Esophagus muscularis mucosa (tissue), 4 donors: Measurements from ENCODE around the gene ADD2. TPM values are rescaled to one million over a fixed set of nuclear protein-coding genes. Genes with fewer than 3 reads are reported as not detected.

Experiments
- DNase-seq: peaks from one replicate; pipeline ENCODE4 v3.0.0-alpha.2; 2017; ENCODE audit errors: extremely low spot score
- H3K27ac ChIP-seq, 4 donors: fragments of 200-600 bp; sonication (generic); replicated peaks in 1 of 4; 1 replicate in 3 of 4; 2 replicates in 1 of 4; pipeline ENCODE4 v1.5.1; 2016 to 2019; ENCODE audit warnings: mild to moderate bottlenecking in 1 of 4
- H3K27me3 ChIP-seq, 4 donors: fragments of 200-600 bp; sonication (generic); one replicate each; pipeline versions ENCODE4 v1.5.1 to v1.6.0; 2016 to 2019
- H3K36me3 ChIP-seq, 4 donors: fragments of 200-600 bp; sonication (generic); one replicate each; pipeline ENCODE4 v1.5.1; 2016 to 2019
- H3K4me1 ChIP-seq, 4 donors: fragments of 200-600 bp; sonication (generic); one replicate each; pipeline ENCODE4 v1.5.1; 2016 to 2019
- H3K4me3 ChIP-seq, 4 donors: fragments of 200-600 bp; sonication (generic); 1 replicate in 2 of 4; 2 replicates in 2 of 4; pipeline ENCODE4 v1.5.1; 2016 to 2019; ENCODE audit warnings: mild to moderate bottlenecking in 4 of 4, moderate library complexity in 1 of 4
- H3K9me3 ChIP-seq, 4 donors: fragments of 200-600 bp; sonication (generic); 1 replicate in 3 of 4; 2 replicates in 1 of 4; pipeline ENCODE4 v1.5.1; 2016 to 2019
- EP300 ChIP-seq: sonication (generic); formaldehyde crosslinking; IDR thresholded peaks from one replicate; pipeline ENCODE4 v1.6.1; 2017; ENCODE audit warnings: antibody characterized with exemption
- POLR2A ChIP-seq: fragments of 450-650 bp; IDR thresholded peaks from one replicate; pipeline ENCODE4 v1.6.1; 2017; ENCODE audit warnings: antibody characterized with exemption, moderate library complexity, mild to moderate bottlenecking, low read depth
- POLR2AphosphoS5 ChIP-seq, 2 donors: sonication (generic); formaldehyde crosslinking; IDR thresholded peaks; one replicate each; pipeline ENCODE4 v1.6.1; 2017; ENCODE audit warnings: antibody characterized with exemption in 2 of 2
- WGBS: methylation state at CpG from one replicate; pipeline ENCODE4 v1.1.5; 2018; 5-methylcytosine and 5-hydroxymethylcytosine counted together
- intact Hi-C: fragments of 100-400 bp; cut with DNase I; formaldehyde crosslinking; loops from one replicate; pipeline ENCODE4 v1.15.1; 2023
- total RNA-seq, 4 donors: library from RNA; depleted of rRNA; stranded (reverse); fragments of >200 nt; gene quantifications; one replicate each; pipeline versions ENCODE4 v1.1.0 to v1.2.1, GENCODE V29; 2016
- TF ChIP-seq, protein P1 (sequence below), 3 experiments: fragments of 200-600 bp in 2 of 3; fragments of 450-650 bp in 1 of 3; sonication (generic) in 2 of 3; IDR thresholded peaks; one replicate each; pipeline ENCODE4 v1.5.1; 2017 to 2019; ENCODE audit warnings: antibody characterized with exemption in 3 of 3, mild to moderate bottlenecking in 2 of 3, moderate library complexity in 1 of 3

ADD2 gene
- total RNA-seq, 4 donors from 2014 or later: 2.5 to 8.6 (median 5.0) TPM

DNA sequence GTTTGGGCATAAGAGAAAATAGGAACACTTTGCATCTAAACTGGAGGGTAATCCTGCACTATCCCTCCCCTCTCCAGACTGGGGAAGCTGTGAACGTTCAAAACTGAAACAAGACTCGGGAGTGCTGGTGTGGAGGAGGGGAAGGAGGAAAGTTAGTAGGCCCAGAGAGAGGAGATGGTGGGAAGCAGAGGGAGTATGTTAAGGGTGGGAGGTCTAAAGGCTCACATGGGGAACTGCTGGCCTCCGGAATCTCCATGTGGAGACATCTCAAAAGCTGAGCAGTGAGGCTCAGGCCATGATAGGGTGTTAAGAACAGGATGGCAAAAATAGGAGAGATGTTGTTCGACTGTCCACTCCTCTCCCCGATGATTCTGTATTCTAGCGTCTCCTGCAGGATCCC, 47.9 kb downstream of the ADD2 start:
- H3K27me3 ChIP-seq: no peaks in the 10 kb centered on the region
- H3K27ac ChIP-seq: no peak overlapping the region
- peaks cover 0 to 9% (median 0%) of the 10 kb centered on the region in 4 donors for H3K4me1 ChIP-seq
- no peak overlapping the region for H3K4me3 ChIP-seq
- 76% methylated on average over 6 of the region's 6 CpGs for WGBS
- peak; percentile 68 for DNase-seq
- intact Hi-C loops: no loop called here
- no peaks in the 10 kb centered on the region for H3K36me3 ChIP-seq
- TF ChIP-seq, protein P1, sequence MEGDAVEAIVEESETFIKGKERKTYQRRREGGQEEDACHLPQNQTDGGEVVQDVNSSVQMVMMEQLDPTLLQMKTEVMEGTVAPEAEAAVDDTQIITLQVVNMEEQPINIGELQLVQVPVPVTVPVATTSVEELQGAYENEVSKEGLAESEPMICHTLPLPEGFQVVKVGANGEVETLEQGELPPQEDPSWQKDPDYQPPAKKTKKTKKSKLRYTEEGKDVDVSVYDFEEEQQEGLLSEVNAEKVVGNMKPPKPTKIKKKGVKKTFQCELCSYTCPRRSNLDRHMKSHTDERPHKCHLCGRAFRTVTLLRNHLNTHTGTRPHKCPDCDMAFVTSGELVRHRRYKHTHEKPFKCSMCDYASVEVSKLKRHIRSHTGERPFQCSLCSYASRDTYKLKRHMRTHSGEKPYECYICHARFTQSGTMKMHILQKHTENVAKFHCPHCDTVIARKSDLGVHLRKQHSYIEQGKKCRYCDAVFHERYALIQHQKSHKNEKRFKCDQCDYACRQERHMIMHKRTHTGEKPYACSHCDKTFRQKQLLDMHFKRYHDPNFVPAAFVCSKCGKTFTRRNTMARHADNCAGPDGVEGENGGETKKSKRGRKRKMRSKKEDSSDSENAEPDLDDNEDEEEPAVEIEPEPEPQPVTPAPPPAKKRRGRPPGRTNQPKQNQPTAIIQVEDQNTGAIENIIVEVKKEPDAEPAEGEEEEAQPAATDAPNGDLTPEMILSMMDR (IDR thresholded peaks at IDR 0.05): no peak
- TF ChIP-seq POLR2AphosphoS5 (IDR thresholded peaks at IDR 0.05) (no peak), EP300 (no peak), POLR2A (no peak)
- no peaks in the 10 kb centered on the region for H3K9me3 ChIP-seq

GRCh38 chr2:70719231-70719630, 48.8 kb downstream of the ADD2 start:
- no peaks in the 10 kb centered on the region for H3K36me3 ChIP-seq
- 92% methylated on average over 2 of the region's 3 CpGs for WGBS
- no peaks in the 10 kb centered on the region for H3K9me3 ChIP-seq
- no peak overlapping the region for H3K27ac ChIP-seq
- TF ChIP-seq, protein P1 (IDR thresholded peaks at IDR 0.05): no peak
- no peak for TF ChIP-seq POLR2AphosphoS5 (IDR thresholded peaks at IDR 0.05)
- TF ChIP-seq POLR2A: no peak
- no peak for TF ChIP-seq EP300
- H3K4me3 ChIP-seq: no peak overlapping the region
- intact Hi-C loops: no loop called here
- DNase-seq: peak; percentile 89
- no peaks in the 10 kb centered on the region for H3K27me3 ChIP-seq
- peaks cover 0 to 9% (median 0%) of the 10 kb centered on the region in 4 donors for H3K4me1 ChIP-seq

DNA sequence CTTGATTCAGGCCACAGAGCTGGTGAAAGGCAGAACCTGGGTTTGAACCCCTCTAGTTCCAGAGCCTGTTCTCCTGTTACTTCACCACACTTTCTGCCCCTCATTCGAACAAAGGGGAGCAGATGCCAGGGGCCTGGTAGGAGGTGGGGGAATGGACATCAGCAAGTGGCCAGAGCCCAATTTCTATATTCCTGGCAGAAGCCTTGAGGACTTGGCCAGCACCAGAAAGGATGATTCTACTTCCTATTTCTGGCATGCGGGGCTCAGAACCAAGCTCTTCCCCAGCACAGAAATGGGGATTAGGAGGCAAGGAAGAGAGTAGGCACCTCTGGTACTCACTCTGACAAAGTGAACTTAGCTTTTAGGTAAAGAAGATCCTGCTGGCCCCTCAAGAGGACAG, 49.3 kb downstream of the ADD2 start:
- H3K36me3 ChIP-seq: no peaks in the 10 kb centered on the region
- WGBS: 79% methylated on average over 2 of the region's 2 CpGs
- intact Hi-C loops: no loop called here

DNA sequence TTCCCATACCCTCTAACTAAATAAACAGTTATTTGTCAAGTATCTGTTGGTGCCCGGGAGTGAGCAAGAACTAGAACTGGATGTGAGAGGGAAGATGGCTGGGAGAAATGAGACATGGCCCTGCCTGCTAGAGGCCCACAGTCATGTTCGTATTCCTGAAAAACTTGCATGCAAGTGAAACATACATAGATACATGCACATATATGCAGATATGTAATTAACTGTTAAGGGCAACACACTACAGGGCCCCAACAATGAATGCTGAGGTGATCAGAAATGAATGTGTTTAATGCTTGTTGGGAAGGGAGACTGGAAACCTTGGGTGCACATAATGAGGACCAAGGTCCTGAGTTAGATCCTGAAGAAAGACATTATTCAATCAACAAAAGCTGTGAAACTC, 49.8 kb downstream of the ADD2 start:
- WGBS: 84% methylated on average over 2 of the region's 2 CpGs
- H3K4me3 ChIP-seq: no peak overlapping the region
- intact Hi-C loops: no loop called here
- no peak for TF ChIP-seq POLR2A
- no peak for DNase-seq
- no peaks in the 10 kb centered on the region for H3K27me3 ChIP-seq
- H3K36me3 ChIP-seq: no peaks in the 10 kb centered on the region
- H3K27ac ChIP-seq: no peak overlapping the region
- H3K9me3 ChIP-seq: no peaks in the 10 kb centered on the region
- H3K4me1 ChIP-seq: peaks cover 0 to 9% (median 0%) of the 10 kb centered on the region in 4 donors

More for the DNA sequence above, 49.3 kb downstream of the ADD2 start:
- Histone ChIP-seq H3K9me3 (no peaks in the 10 kb centered on the region), H3K27me3 (no peaks in the 10 kb centered on the region), H3K4me3 (no peak overlapping the region), H3K4me1 (peaks cover 0 to 9% (median 0%) of the 10 kb centered on the region in 4 donors), H3K27ac (no peak overlapping the region)
- TF ChIP-seq EP300: no peak
- TF ChIP-seq POLR2AphosphoS5 (IDR thresholded peaks at IDR 0.05): no peak
- TF ChIP-seq, protein P1 (IDR thresholded peaks at IDR 0.05): no peak
- TF ChIP-seq POLR2A: no peak
- no peak for DNase-seq

DNA sequence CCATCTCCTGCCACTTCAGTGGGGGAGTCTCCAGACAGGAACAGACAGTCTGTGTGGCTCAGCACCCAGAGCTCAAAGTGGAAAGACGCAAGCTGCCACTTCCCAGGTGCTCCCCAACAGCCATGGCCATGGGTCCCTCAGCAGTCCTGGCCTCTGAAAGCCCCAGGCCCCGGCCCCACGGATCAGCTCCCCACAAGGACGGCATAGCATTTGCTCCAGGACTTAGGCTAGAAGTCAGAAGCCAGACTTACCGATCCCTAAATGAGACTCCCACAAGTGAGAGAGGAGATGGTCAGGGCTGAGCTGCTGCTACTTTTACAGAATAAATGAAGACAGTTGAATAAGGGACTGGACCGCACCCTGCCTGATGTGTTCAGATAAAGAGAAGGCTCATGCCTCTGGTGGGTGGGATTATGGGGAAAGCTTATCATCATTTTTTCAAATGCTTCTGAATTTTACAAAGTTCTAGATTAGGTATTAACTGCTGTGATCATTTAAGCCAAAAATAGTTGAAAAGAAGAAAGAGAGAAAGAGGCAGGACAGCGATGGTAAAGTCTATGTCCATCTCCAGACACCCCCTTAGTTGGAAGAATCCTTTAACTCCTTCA, 50.5 kb downstream of the ADD2 start:
- H3K36me3 ChIP-seq: no peaks in the 10 kb centered on the region
- H3K4me1 ChIP-seq: peaks cover 0 to 9% (median 0%) of the 10 kb centered on the region in 4 donors
- H3K4me3 ChIP-seq: no peak overlapping the region
- 71% methylated on average over 7 of the region's 7 CpGs for WGBS
- intact Hi-C loops: no loop called here
- DNase-seq: no peak
- H3K9me3 ChIP-seq: no peaks in the 10 kb centered on the region
- TF ChIP-seq EP300 (no peak), POLR2AphosphoS5 (IDR thresholded peaks at IDR 0.05) (no peak), POLR2A (no peak)
- TF ChIP-seq, protein P1 (IDR thresholded peaks at IDR 0.05): no peak
- no peaks in the 10 kb centered on the region for H3K27me3 ChIP-seq
- no peak overlapping the region for H3K27ac ChIP-seq
